Tibial nerve (tissue), 3 donors: Measurements from ENCODE around the gene CNN1.

Experiments used
- POLR2A ChIP-seq, 2 donors: fragments of 450-650 bp; IDR thresholded peaks; one replicate each; pipeline ENCODE4 v1.6.1; 2017; ENCODE audit warnings: antibody characterized with exemption in 2 of 2, mild to moderate bottlenecking in 2 of 2, moderate library complexity in 2 of 2
- TF ChIP-seq, protein P1 (sequence below), 5 experiments: fragments of 200-600 bp in 3 of 5; fragments of 450-650 bp in 2 of 5; sonication (generic) in 3 of 5; IDR thresholded peaks; one replicate each; pipeline ENCODE4 v1.5.1; 2016 to 2019; ENCODE audit warnings: antibody characterized with exemption in 5 of 5, mild to moderate bottlenecking in 3 of 5, moderate library complexity in 2 of 5

DNA sequence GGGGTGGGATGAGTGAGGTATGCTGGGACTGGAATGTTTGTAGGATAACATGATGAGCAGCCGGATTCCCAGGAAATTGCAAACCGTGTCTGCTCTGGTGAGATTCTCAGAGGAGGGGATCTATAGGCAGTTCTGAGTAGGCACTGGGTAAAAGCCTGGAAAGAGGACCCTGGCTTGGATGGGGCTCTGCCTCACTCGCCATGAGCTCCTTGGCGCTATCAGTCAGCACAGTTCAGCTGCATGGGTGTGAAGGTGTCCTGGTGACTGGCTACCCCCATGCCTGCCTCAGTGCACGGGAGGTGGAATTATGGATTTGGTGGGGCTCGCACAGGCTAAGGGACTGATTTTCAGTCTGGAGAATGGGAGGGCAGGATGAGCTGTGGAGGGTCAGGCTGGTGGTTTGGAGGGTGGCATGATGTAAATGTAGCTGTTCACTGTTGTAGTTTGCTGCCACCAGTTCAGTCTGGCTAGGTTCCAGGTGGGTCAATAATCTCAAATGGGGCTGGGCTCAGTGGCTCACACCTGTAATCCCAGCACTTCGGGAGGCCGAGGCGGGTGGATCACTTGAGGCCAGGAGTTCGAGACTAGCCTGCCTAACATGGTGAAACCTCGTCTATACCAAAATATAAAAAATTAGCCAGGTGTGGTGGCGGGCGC, 49.5 kb downstream of the CNN1 start:
- no peak for TF ChIP-seq POLR2A (IDR thresholded peaks at IDR 0.05)
- TF ChIP-seq, protein P1, sequence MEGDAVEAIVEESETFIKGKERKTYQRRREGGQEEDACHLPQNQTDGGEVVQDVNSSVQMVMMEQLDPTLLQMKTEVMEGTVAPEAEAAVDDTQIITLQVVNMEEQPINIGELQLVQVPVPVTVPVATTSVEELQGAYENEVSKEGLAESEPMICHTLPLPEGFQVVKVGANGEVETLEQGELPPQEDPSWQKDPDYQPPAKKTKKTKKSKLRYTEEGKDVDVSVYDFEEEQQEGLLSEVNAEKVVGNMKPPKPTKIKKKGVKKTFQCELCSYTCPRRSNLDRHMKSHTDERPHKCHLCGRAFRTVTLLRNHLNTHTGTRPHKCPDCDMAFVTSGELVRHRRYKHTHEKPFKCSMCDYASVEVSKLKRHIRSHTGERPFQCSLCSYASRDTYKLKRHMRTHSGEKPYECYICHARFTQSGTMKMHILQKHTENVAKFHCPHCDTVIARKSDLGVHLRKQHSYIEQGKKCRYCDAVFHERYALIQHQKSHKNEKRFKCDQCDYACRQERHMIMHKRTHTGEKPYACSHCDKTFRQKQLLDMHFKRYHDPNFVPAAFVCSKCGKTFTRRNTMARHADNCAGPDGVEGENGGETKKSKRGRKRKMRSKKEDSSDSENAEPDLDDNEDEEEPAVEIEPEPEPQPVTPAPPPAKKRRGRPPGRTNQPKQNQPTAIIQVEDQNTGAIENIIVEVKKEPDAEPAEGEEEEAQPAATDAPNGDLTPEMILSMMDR (IDR thresholded peaks at IDR 0.05), result peak in 2 of 5 experiments; percentile 2 to 12
